Measurements from ENCODE around the gene GPATCH2. TPM values are rescaled to one million over a fixed set of nuclear protein-coding genes. Genes with fewer than 3 reads are reported as not detected.
"Not testable (repeated sequence)": the region's sequence is repeated elsewhere in the genome, so short reads cannot be mapped to it uniquely, and the experiment has no call there.

The GPATCH2 gene
- total and polyA plus RNA-seq, 2 donors (not counting 1 experiment from before 2014, with no cell fraction given): 10.5 to 22.0 TPM

DNA sequence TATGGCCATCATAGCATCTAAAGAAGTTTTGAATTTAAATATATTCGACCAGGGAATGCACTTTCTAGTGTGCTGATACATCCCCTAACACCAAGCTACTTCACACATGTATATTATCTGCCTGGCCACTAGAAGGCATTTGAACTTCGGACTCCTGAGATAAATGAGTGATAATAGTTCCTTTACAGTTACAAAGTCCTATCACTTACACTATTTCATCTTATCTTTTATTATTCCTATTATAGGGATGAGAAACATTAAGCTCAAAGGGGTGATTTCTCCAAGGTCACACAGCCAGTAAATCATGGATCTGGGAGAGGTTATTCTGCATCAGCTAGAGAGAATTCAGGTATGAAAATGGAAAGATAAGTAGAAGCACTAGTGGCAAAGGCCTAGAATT lies 40.3 kb downstream of the GPATCH2 start:
- H3K9ac ChIP-seq (ENCODE audit: insufficient read depth, low read length): no peak overlapping the region
- H4K20me1 ChIP-seq (ENCODE audit: control insufficient read depth, extremely low read depth, insufficient read depth, low read length): no peaks in the 10 kb centered on the region
- DNase-seq (ENCODE audit: low read depth in 2 of 2): no peak
- peaks cover 3% of the 10 kb centered on the region for H3K36me3 ChIP-seq (ENCODE audit: control insufficient read depth, insufficient read depth, low read length)
- H2AFZ ChIP-seq (ENCODE audit: low read length): no peak overlapping the region
- no peaks in the 10 kb centered on the region for H3K27me3 ChIP-seq (ENCODE audit: control insufficient read depth, insufficient read depth, low read length)
- H3K9me3 ChIP-seq (ENCODE audit: control insufficient read depth, insufficient read depth, low read depth, low read length): no peaks in the 10 kb centered on the region
- H3K27ac ChIP-seq (ENCODE audit: insufficient read depth, low read length): no peak overlapping the region
- H3K4me3 ChIP-seq (replicated peaks in 1 of 4; ENCODE audit: control extremely low read depth in 1 of 4, insufficient read depth in 1 of 4, low read depth in 3 of 4, low read length in 4 of 4): no peak overlapping the region
- H3K4me2 ChIP-seq (ENCODE audit: extremely low read depth, insufficient read depth, low read length): no peak overlapping the region
- TF ChIP-seq EZH2 (IDR thresholded peaks at IDR 0.05; ENCODE audit: low read length, missing control alignments) (no peak), CTCF (conservative IDR thresholded peaks at IDR 0.05 in 1 of 2, IDR thresholded peaks at IDR 0.05 in 1 of 2; ENCODE audit: low read depth in 1 of 2, low read length in 2 of 2) (no peak)
- H3K4me1 ChIP-seq (ENCODE audit: control insufficient read depth, extremely low read depth, insufficient read depth, low read length): no peaks in the 10 kb centered on the region
- no peaks in the 10 kb centered on the region for H3K79me2 ChIP-seq (ENCODE audit: control insufficient read depth, insufficient read depth, low read length)

GRCh38 chr1:217586586-217586985 lies 44.3 kb downstream of the GPATCH2 start:
- DNase-seq (ENCODE audit: low read depth in 2 of 2): peak; percentile 12 to 35
- H3K27me3 ChIP-seq (ENCODE audit: control insufficient read depth, insufficient read depth, low read length): no peaks in the 10 kb centered on the region

GRCh38 chr1:217585577-217585976 lies 45.3 kb downstream of the GPATCH2 start:
- Histone ChIP-seq H2AFZ (ENCODE audit: low read length) (no peak overlapping the region), H3K9ac (ENCODE audit: insufficient read depth, low read length) (no peak overlapping the region), H3K4me2 (ENCODE audit: extremely low read depth, insufficient read depth, low read length) (no peak overlapping the region), H3K27me3 (ENCODE audit: control insufficient read depth, insufficient read depth, low read length) (no peaks in the 10 kb centered on the region), H3K9me3 (ENCODE audit: control insufficient read depth, insufficient read depth, low read depth, low read length) (no peaks in the 10 kb centered on the region), H3K36me3 (ENCODE audit: control insufficient read depth, insufficient read depth, low read length) (peaks cover 1% of the 10 kb centered on the region), H3K27ac (ENCODE audit: insufficient read depth, low read length) (no peak overlapping the region), H4K20me1 (ENCODE audit: control insufficient read depth, extremely low read depth, insufficient read depth, low read length) (no peaks in the 10 kb centered on the region), H3K79me2 (ENCODE audit: control insufficient read depth, insufficient read depth, low read length) (no peaks in the 10 kb centered on the region), H3K4me1 (ENCODE audit: control insufficient read depth, extremely low read depth, insufficient read depth, low read length) (no peaks in the 10 kb centered on the region), H3K4me3 (replicated peaks in 1 of 4; ENCODE audit: control extremely low read depth in 1 of 4, insufficient read depth in 1 of 4, low read depth in 3 of 4, low read length in 4 of 4) (no peak overlapping the region)
- TF ChIP-seq EZH2 (IDR thresholded peaks at IDR 0.05; ENCODE audit: low read length, missing control alignments) (no peak), CTCF (conservative IDR thresholded peaks at IDR 0.05 in 1 of 2, IDR thresholded peaks at IDR 0.05 in 1 of 2; ENCODE audit: low read depth in 1 of 2, low read length in 2 of 2) (no peak)
- DNase-seq (ENCODE audit: low read depth in 2 of 2): no peak

More at GRCh38 chr1:217586586-217586985, 44.3 kb downstream of the GPATCH2 start:
- H3K79me2 ChIP-seq (ENCODE audit: control insufficient read depth, insufficient read depth, low read length): no peaks in the 10 kb centered on the region
- H3K9me3 ChIP-seq (ENCODE audit: control insufficient read depth, insufficient read depth, low read depth, low read length): no peaks in the 10 kb centered on the region
- H3K4me3 ChIP-seq (replicated peaks in 1 of 4; ENCODE audit: control extremely low read depth in 1 of 4, insufficient read depth in 1 of 4, low read depth in 3 of 4, low read length in 4 of 4): no peak overlapping the region
- peaks cover 1% of the 10 kb centered on the region for H3K36me3 ChIP-seq (ENCODE audit: control insufficient read depth, insufficient read depth, low read length)
- no peak overlapping the region for H3K27ac ChIP-seq (ENCODE audit: insufficient read depth, low read length)
- H3K9ac ChIP-seq (ENCODE audit: insufficient read depth, low read length): no peak overlapping the region
- no peaks in the 10 kb centered on the region for H3K4me1 ChIP-seq (ENCODE audit: control insufficient read depth, extremely low read depth, insufficient read depth, low read length)
- TF ChIP-seq EZH2 (IDR thresholded peaks at IDR 0.05; ENCODE audit: low read length, missing control alignments) (no peak), CTCF (conservative IDR thresholded peaks at IDR 0.05 in 1 of 2, IDR thresholded peaks at IDR 0.05 in 1 of 2; ENCODE audit: low read depth in 1 of 2, low read length in 2 of 2) (no peak)
- H2AFZ ChIP-seq (ENCODE audit: low read length): no peak overlapping the region
- H3K4me2 ChIP-seq (ENCODE audit: extremely low read depth, insufficient read depth, low read length): no peak overlapping the region
- H4K20me1 ChIP-seq (ENCODE audit: control insufficient read depth, extremely low read depth, insufficient read depth, low read length): no peaks in the 10 kb centered on the region

DNA sequence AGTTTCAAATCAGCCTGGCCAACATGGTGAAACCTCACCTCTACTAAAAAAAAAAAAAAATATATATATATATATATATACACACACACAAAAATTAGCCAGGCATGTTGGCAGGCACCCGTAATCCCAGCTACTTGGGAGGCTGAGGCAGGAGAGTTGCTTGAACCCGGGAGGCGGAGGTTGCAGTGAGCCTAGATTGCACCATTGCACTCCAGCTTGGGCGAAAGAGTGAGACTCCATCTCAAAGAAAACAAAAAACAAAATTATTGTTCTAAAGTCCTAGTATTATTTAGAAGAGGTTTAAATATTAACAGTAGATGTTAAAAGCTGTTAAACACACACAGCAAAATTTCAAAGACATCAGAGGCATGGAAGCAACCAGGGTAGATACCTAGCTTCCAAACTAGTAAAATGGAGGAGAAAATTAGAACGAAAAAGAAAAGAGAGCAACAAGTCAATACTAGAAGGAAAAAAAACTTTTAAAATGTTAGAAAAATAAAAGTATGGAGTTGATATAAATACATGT lies 46.5 kb downstream of the GPATCH2 start:
- not testable (repeated sequence) for H4K20me1 ChIP-seq (ENCODE audit: control insufficient read depth, extremely low read depth, insufficient read depth, low read length); H3K27ac ChIP-seq (ENCODE audit: insufficient read depth, low read length); DNase-seq (ENCODE audit: low read depth in 2 of 2); H3K9me3 ChIP-seq (ENCODE audit: control insufficient read depth, insufficient read depth, low read depth, low read length); H3K9ac ChIP-seq (ENCODE audit: insufficient read depth, low read length); H3K79me2 ChIP-seq (ENCODE audit: control insufficient read depth, insufficient read depth, low read length); H2AFZ ChIP-seq (ENCODE audit: low read length); H3K27me3 ChIP-seq (ENCODE audit: control insufficient read depth, insufficient read depth, low read length); H3K4me2 ChIP-seq (ENCODE audit: extremely low read depth, insufficient read depth, low read length); H3K4me3 ChIP-seq (replicated peaks in 1 of 4; ENCODE audit: control extremely low read depth in 1 of 4, insufficient read depth in 1 of 4, low read depth in 3 of 4, low read length in 4 of 4); H3K36me3 ChIP-seq (ENCODE audit: control insufficient read depth, insufficient read depth, low read length); H3K4me1 ChIP-seq (ENCODE audit: control insufficient read depth, extremely low read depth, insufficient read depth, low read length)

Measured in fibroblast of lung (primary cell).